B cell (primary cell): ENCODE results near the gene NTRK2. TPM values are rescaled to one million over a fixed set of nuclear protein-coding genes. Genes with fewer than 3 reads are reported as not detected.

Experiments
- ATAC-seq: fragments of 200-7000 bp; cut with Tn5 transposase; one replicate; pipeline ENCODE4 v1.10.0; 2021; ENCODE audit warnings: low read depth, mild to moderate bottlenecking, moderate number of reproducible peaks, moderate library complexity
- CTCF ChIA-PET: fragments of 350-600 bp; sonication (Branson Sonifier 250); formaldehyde crosslinking; loops from one replicate; lab custom pipeline; 2021; ENCODE audit warnings: antibody characterized with exemption, inconsistent platforms; lab: Charles Lee
- POLR2A ChIA-PET: fragments of 350-600 bp; sonication (Branson Sonifier 250); formaldehyde crosslinking; loops from one replicate; lab custom pipeline; 2021; ENCODE audit warnings: antibody characterized with exemption; lab: Charles Lee
- DNase-seq: peaks from one replicate; pipeline ENCODE4 v3.0.0; 2013
- H2AFZ ChIP-seq: 2 replicates; pipeline ENCODE4 v1.6.1; 2012; ENCODE audit warnings: mild to moderate bottlenecking, low read depth, low read length; ENCODE audit not compliant: insufficient read depth, poor library complexity, severe bottlenecking
- H3K27ac ChIP-seq, 2 donors: 1 replicate in 1 of 2; 2 replicates in 1 of 2; pipeline ENCODE4 v1.5.1; 2012 to 2013; ENCODE audit warnings: low read length in 2 of 2, mild to moderate bottlenecking in 2 of 2, moderate library complexity in 1 of 2
- H3K27me3 ChIP-seq, 4 experiments: fragments of 200-600 bp in 1 of 4; sonication (generic) in 1 of 4; replicated peaks in 1 of 4; 1 replicate in 2 of 4; 2 replicates in 2 of 4; pipeline versions ENCODE4 v1.6.1 to v1.7.0; 2013 to 2016; ENCODE audit warnings: low read length in 3 of 4, mild to moderate bottlenecking in 2 of 4, mixed read lengths in 1 of 4, moderate library complexity in 1 of 4; ENCODE audit not compliant: insufficient read depth in 4 of 4, control insufficient read depth in 3 of 4; ENCODE audit errors: control extremely low read depth in 1 of 4
- H3K36me3 ChIP-seq, 2 experiments: replicated peaks in 1 of 2; 1 replicate in 1 of 2; 2 replicates in 1 of 2; pipeline versions ENCODE4 v1.6.1 to v1.7.1; 2013; ENCODE audit warnings: low read length in 1 of 2; ENCODE audit not compliant: insufficient read depth in 2 of 2, control insufficient read depth in 1 of 2; ENCODE audit errors: control extremely low read depth in 1 of 2, extremely low read depth in 1 of 2
- H3K4me1 ChIP-seq, 2 donors: fragments of 200-600 bp in 1 of 2; sonication (generic) in 1 of 2; 1 replicate in 1 of 2; 2 replicates in 1 of 2; pipeline versions ENCODE4 v1.5.1 to v1.6.1; 2013 to 2017; ENCODE audit warnings: low read length in 2 of 2; ENCODE audit not compliant: control insufficient read depth in 2 of 2, insufficient read depth in 2 of 2
- H3K4me2 ChIP-seq: replicated peaks from 2 replicates; pipeline ENCODE3; 2012; ENCODE audit warnings: mild to moderate bottlenecking, low read depth, low read length; ENCODE audit not compliant: poor library complexity, severe bottlenecking
- H3K4me3 ChIP-seq, 5 experiments: fragments of 200-600 bp in 1 of 5; sonication (generic) in 1 of 5; 1 replicate in 3 of 5; 2 replicates in 2 of 5; pipeline versions ENCODE4 v1.5.1 to v1.7.0; 2011 to 2016; ENCODE audit warnings: low read length in 4 of 5, mild to moderate bottlenecking in 4 of 5, low read depth in 2 of 5, control low read depth in 1 of 5, moderate library complexity in 1 of 5; ENCODE audit not compliant: insufficient read depth in 1 of 5; ENCODE audit errors: control extremely low read depth in 1 of 5, extremely low read depth in 1 of 5
- H3K79me2 ChIP-seq: fragments of 200-600 bp; sonication (generic); one replicate; pipeline ENCODE4 v1.6.0; 2016; ENCODE audit warnings: low read length; ENCODE audit not compliant: control insufficient read depth, insufficient read depth
- H3K9ac ChIP-seq: fragments of 200-600 bp; sonication (generic); 2 replicates; pipeline ENCODE4 v1.6.1; 2017; ENCODE audit warnings: mild to moderate bottlenecking, low read length, moderate library complexity
- H3K9me3 ChIP-seq, 3 donors: one replicate each; pipeline versions ENCODE4 v1.6.1 to v1.7.1; 2013; ENCODE audit warnings: low read length in 2 of 3; ENCODE audit not compliant: control insufficient read depth in 2 of 3, insufficient read depth in 1 of 3; ENCODE audit errors: control extremely low read depth in 1 of 3
- H4K20me1 ChIP-seq: 2 replicates; pipeline ENCODE4 v1.6.0; 2012; ENCODE audit warnings: mild to moderate bottlenecking, low read length; ENCODE audit not compliant: insufficient read depth, control insufficient read depth, poor library complexity, severe bottlenecking
- H3K27ac Mint-ChIP-seq: one replicate; pipeline ENCODE4 v1.8.0; 2021; ENCODE audit warnings: mixed read lengths
- H3K27me3 Mint-ChIP-seq: one replicate; pipeline ENCODE4 v1.8.0; 2021; ENCODE audit warnings: mixed read lengths
- H3K4me1 Mint-ChIP-seq: one replicate; pipeline ENCODE4 v1.8.0; 2021; ENCODE audit warnings: mixed read lengths
- H3K4me3 Mint-ChIP-seq: one replicate; pipeline ENCODE4 v1.8.0; 2021; ENCODE audit warnings: mixed read lengths
- H3K9me3 Mint-ChIP-seq: one replicate; pipeline ENCODE4 v1.8.0; 2022; ENCODE audit warnings: mixed read lengths; ENCODE audit not compliant: insufficient read depth
- EZH2 ChIP-seq: IDR thresholded peaks from 2 replicates; pipeline ENCODE4 v1.6.1; 2012; ENCODE audit warnings: borderline replicate concordance, low read depth, mild to moderate bottlenecking, moderate library complexity, low read length; ENCODE audit not compliant: insufficient read depth, poor library complexity, severe bottlenecking
- WGBS: methylation state at CpG from one replicate; pipeline ENCODE4 v1.1.5; 2013; ENCODE audit warnings: missing lambda C conversion rate; ENCODE audit not compliant: insufficient coverage; 5-methylcytosine and 5-hydroxymethylcytosine counted together
- intact Hi-C: fragments of 100-400 bp; cut with micrococcal nuclease; formaldehyde crosslinking; loops from one replicate; pipeline ENCODE4 v1.10.0; 2022
- polyA plus RNA-seq: library from polyadenylated mRNA; depleted of rRNA; stranded (reverse); fragments of >200 nt; gene quantifications from 2 replicates; pipeline ENCODE4 v1.2.3, GENCODE V29; 2012
- total RNA-seq, 2 donors: library from RNA; stranded (reverse); fragments of 120-200 nt in 1 of 2; gene quantifications; 1 replicate in 1 of 2; 2 replicates in 1 of 2; pipeline versions ENCODE4 v1.2.3 to v1.2.4, GENCODE V29; 2013 to 2022
- TF ChIP-seq, protein P1 (sequence below): fragments of 200-600 bp; IDR thresholded peaks from one replicate; pipeline ENCODE4 v1.8.0; 2022; ENCODE audit warnings: antibody characterized with exemption, mild to moderate bottlenecking

Gene NTRK2
- total and polyA plus RNA-seq, 2 donors (not counting 1 experiment from before 2014, with no cell fraction given): 0.03 to 0.10 TPM

DNA sequence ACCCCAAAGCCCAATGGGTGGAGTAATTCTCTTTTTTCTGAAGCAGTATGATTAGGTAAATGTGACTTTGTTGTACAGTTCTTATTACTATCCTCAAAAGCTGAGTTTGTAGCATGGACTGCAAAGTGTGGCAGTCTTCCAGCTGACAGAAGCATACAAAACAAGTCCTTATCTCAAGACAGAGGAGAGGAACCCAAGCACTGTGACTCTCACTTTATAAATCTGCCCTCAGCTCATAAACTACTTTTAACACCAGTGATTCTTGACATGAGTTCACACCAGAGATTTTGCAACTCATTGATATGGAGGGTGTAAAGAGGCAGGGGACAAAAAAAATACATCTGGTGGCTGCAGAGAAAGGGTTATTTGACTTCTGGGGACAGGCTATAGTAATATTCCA is 251.6 kb downstream of the NTRK2 start:
- POLR2A ChIA-PET: no interaction called here
- no peaks in the 10 kb centered on the region for H3K79me2 ChIP-seq
- H4K20me1 ChIP-seq: no peaks in the 10 kb centered on the region
- Mint-ChIP-seq H3K4me3 (no peak overlapping the region), H3K27ac (no peak overlapping the region), H3K4me1 (no peaks in the 10 kb centered on the region), H3K9me3 (no peaks in the 10 kb centered on the region), H3K27me3 (no peaks in the 10 kb centered on the region)
- no peaks in the 10 kb centered on the region for H3K36me3 ChIP-seq
- CTCF ChIA-PET: no interaction called here
- intact Hi-C loops: no loop called here
- H3K27me3 ChIP-seq: no peaks in the 10 kb centered on the region
- no peak overlapping the region for H3K4me3 ChIP-seq
- H3K27ac ChIP-seq: no peak overlapping the region
- H3K9ac ChIP-seq: no peak overlapping the region
- ATAC-seq: no peak
- no peaks in the 10 kb centered on the region for H3K4me1 ChIP-seq
- no peak for DNase-seq
- no peak for TF ChIP-seq EZH2
- TF ChIP-seq, protein P1, sequence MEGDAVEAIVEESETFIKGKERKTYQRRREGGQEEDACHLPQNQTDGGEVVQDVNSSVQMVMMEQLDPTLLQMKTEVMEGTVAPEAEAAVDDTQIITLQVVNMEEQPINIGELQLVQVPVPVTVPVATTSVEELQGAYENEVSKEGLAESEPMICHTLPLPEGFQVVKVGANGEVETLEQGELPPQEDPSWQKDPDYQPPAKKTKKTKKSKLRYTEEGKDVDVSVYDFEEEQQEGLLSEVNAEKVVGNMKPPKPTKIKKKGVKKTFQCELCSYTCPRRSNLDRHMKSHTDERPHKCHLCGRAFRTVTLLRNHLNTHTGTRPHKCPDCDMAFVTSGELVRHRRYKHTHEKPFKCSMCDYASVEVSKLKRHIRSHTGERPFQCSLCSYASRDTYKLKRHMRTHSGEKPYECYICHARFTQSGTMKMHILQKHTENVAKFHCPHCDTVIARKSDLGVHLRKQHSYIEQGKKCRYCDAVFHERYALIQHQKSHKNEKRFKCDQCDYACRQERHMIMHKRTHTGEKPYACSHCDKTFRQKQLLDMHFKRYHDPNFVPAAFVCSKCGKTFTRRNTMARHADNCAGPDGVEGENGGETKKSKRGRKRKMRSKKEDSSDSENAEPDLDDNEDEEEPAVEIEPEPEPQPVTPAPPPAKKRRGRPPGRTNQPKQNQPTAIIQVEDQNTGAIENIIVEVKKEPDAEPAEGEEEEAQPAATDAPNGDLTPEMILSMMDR: no peak
- H3K4me2 ChIP-seq: no peak overlapping the region
- H3K9me3 ChIP-seq: peaks cover 0 to 3% (median 0%) of the 10 kb centered on the region in 3 donors
- no peak overlapping the region for H2AFZ ChIP-seq

DNA sequence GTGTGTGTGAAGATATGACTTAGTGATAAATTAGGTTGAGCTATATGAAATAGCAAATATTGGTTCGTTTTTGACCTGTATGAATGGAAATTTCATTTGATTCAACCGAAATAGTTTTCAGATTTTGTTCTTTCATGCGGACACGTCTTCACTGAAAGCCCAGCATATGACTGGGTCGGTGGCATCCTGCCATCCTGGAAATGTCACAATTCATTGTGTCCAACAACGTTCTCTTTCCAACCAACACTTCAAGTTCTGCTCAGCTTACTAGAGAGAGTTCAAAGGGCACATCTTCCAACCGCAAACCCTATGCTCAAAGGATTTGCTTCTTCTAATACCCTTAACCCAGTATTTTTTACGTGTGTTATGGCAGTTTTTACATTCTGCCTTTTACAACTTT is 252.5 kb downstream of the NTRK2 start:
- H3K9ac ChIP-seq: no peak overlapping the region
- H3K27me3 ChIP-seq: no peaks in the 10 kb centered on the region
- no peak overlapping the region for H3K4me3 ChIP-seq
- no peak for TF ChIP-seq EZH2
- POLR2A ChIA-PET: no interaction called here
- no peak overlapping the region for H3K4me2 ChIP-seq
- H3K9me3 ChIP-seq: peaks cover 0 to 3% (median 0%) of the 10 kb centered on the region in 3 donors
- H3K27ac ChIP-seq: no peak overlapping the region
- Mint-ChIP-seq H3K4me3 (no peak overlapping the region), H3K27ac (no peak overlapping the region), H3K4me1 (no peaks in the 10 kb centered on the region), H3K27me3 (no peaks in the 10 kb centered on the region), H3K9me3 (no peaks in the 10 kb centered on the region)
- no peaks in the 10 kb centered on the region for H3K36me3 ChIP-seq
- H3K79me2 ChIP-seq: no peaks in the 10 kb centered on the region
- WGBS: 92% methylated on average over 6 of the region's 8 CpGs
- ATAC-seq: no peak
- no peak for DNase-seq
- CTCF ChIA-PET: no interaction called here
- intact Hi-C loops: no loop called here
- H3K4me1 ChIP-seq: no peaks in the 10 kb centered on the region
- H4K20me1 ChIP-seq: no peaks in the 10 kb centered on the region
- H2AFZ ChIP-seq: no peak overlapping the region
